ENCODE results near the gene ANAPC16. TPM values are rescaled to one million over a fixed set of nuclear protein-coding genes. Genes with fewer than 3 reads are reported as not detected.

The ANAPC16 gene
- total RNA-seq, 3 donors from 2014 or later: 72.1 to 126 (median 83.5) TPM

- intact Hi-C loops (cut with DNase I, micrococcal nuclease): no loop called here
- Histone ChIP-seq H3K36me3 (ENCODE audit: low read depth) (no peaks in the 10 kb centered on the region), H3K4me1 (ENCODE audit: low read depth) (peaks cover 27% of the 10 kb centered on the region), H3K9me3 (no peaks in the 10 kb centered on the region), H3K4me3 (peak overlapping the region; percentile 89)
- DNase-seq (peak in 2 of 3 donors; percentile 46 to 66), ATAC-seq (no peak)
- TF ChIP-seq CTCF (IDR thresholded peaks at IDR 0.05): no peak
These were observed 59.7 kb downstream of the ANAPC16 start for GRCh38 chr10:72275351-72276012.

- TF ChIP-seq CTCF (IDR thresholded peaks at IDR 0.05): no peak
- Histone ChIP-seq H3K4me3 (no peak overlapping the region), H3K9me3 (no peaks in the 10 kb centered on the region), H3K4me1 (ENCODE audit: low read depth) (peaks cover 27% of the 10 kb centered on the region), H3K36me3 (ENCODE audit: low read depth) (no peaks in the 10 kb centered on the region)
- intact Hi-C loops (cut with DNase I, micrococcal nuclease): no loop called here
- ATAC-seq (peak; percentile 2), DNase-seq (peak; percentile 66 to 75 (median 69))
These were observed 60.2 kb downstream of the ANAPC16 start for GRCh38 chr10:72276013-72276387.

- DNase-seq (peak in 2 of 3 donors; percentile 50 to 55), ATAC-seq (peak; percentile 4)
- no peaks in the 10 kb centered on the region for H3K9me3 ChIP-seq
- H3K4me3 ChIP-seq: no peak overlapping the region
- no peaks in the 10 kb centered on the region for H3K36me3 ChIP-seq (ENCODE audit: low read depth)
- no peak for TF ChIP-seq CTCF (IDR thresholded peaks at IDR 0.05)
- intact Hi-C loops (cut with DNase I, micrococcal nuclease): no loop called here
- H3K4me1 ChIP-seq (ENCODE audit: low read depth): peaks cover 27% of the 10 kb centered on the region
These were observed 60.9 kb downstream of the ANAPC16 start for GRCh38 chr10:72276421-72277339.

GRCh38 chr10:72277340-72277995, 61.7 kb downstream of the ANAPC16 start:
- DNase-seq (no peak), ATAC-seq (no peak)
- no peak for TF ChIP-seq CTCF (IDR thresholded peaks at IDR 0.05)
- peaks cover 20% of the 10 kb centered on the region for H3K4me1 ChIP-seq (ENCODE audit: low read depth)
- H3K4me3 ChIP-seq: no peak overlapping the region
- H3K9me3 ChIP-seq: no peaks in the 10 kb centered on the region
- H3K36me3 ChIP-seq (ENCODE audit: low read depth): no peaks in the 10 kb centered on the region
- intact Hi-C loops (cut with DNase I, micrococcal nuclease): no loop called here

- intact Hi-C loops (cut with DNase I, micrococcal nuclease): no loop called here
- no peak for TF ChIP-seq CTCF (IDR thresholded peaks at IDR 0.05)
- Histone ChIP-seq H3K4me1 (ENCODE audit: low read depth) (peaks cover 18% of the 10 kb centered on the region), H3K36me3 (ENCODE audit: low read depth) (no peaks in the 10 kb centered on the region), H3K9me3 (no peaks in the 10 kb centered on the region), H3K4me3 (no peak overlapping the region)
- DNase-seq: peak in 1 of 3 donors; percentile 54
- peak; percentile 5 for ATAC-seq
These were observed 62.3 kb downstream of the ANAPC16 start for GRCh38 chr10:72277996-72278667.
